Right atrium auricular region (tissue), 2 donors: ENCODE results near the gene NUDT4. TPM values are rescaled to one million over a fixed set of nuclear protein-coding genes. Genes with fewer than 3 reads are reported as not detected.
A peak's percentile ranks its signal among the peaks of the same experiment; 100 is the strongest.
"Not testable (repeated sequence)": the region's sequence is repeated elsewhere in the genome, so short reads cannot be mapped to it uniquely, and the experiment has no call there.

Experiments
- DNase-seq: peaks from one replicate; pipeline ENCODE4 v3.0.0-alpha.2; 2019; ENCODE audit warnings: low spot score
- H3K27ac ChIP-seq, 2 donors: fragments of 200-600 bp; sonication (generic); 1 replicate in 1 of 2; 2 replicates in 1 of 2; pipeline ENCODE4 v1.5.1; 2016 to 2019
- H3K27me3 ChIP-seq, 2 donors: fragments of 200-600 bp; sonication (generic); one replicate each; pipeline versions ENCODE4 v1.5.1 to v1.6.0; 2017 to 2019
- H3K36me3 ChIP-seq: fragments of 200-600 bp; sonication (generic); one replicate; pipeline ENCODE4 v1.5.1; 2016
- H3K4me1 ChIP-seq, 2 donors: fragments of 200-600 bp; sonication (generic); one replicate each; pipeline versions ENCODE4 v1.5.1 to v1.6.0; 2017 to 2019
- H3K4me3 ChIP-seq, 2 donors: fragments of 200-600 bp; sonication (generic); 1 replicate in 1 of 2; 2 replicates in 1 of 2; pipeline ENCODE4 v1.5.1; 2017 to 2019; ENCODE audit warnings: mild to moderate bottlenecking in 1 of 2, moderate library complexity in 1 of 2
- H3K9me3 ChIP-seq, 2 donors: fragments of 200-600 bp; sonication (generic); one replicate each; pipeline ENCODE4 v1.5.1; 2019
- total RNA-seq, 2 donors: library from RNA; depleted of rRNA; stranded (reverse); fragments of >200 nt; gene quantifications; one replicate each; pipeline ENCODE4 v1.1.0, GENCODE V29; 2016
- TF ChIP-seq, protein P1 (sequence below), 2 donors: fragments of 200-600 bp; sonication (generic); IDR thresholded peaks; one replicate each; pipeline ENCODE4 v1.5.1; 2019; ENCODE audit warnings: antibody characterized with exemption in 2 of 2

NUDT4 gene
- total RNA-seq, 2 donors from 2014 or later: 103 to 158 TPM

DNA sequence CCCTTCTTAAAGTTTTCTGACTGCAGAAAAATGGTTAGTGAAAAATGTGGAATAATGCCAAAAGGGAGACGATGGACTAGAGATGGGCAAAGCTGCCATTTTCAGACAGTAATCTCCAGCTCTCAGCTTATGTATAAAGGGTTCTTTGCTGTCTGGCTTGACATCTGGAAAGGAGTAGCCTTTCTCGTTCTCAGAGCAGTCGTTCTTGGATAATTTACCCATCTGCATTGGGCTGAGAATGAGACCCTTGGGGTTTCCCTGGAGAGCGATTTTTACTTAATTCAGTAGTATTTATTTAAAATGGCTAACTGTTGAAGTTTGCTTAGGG is 1.2 kb downstream of the NUDT4 start:
- peak; percentile 18 for DNase-seq
- H3K27ac ChIP-seq: peak overlapping the region; percentile 92 to 98
- peaks cover 0 to 74% of the 10 kb centered on the region in 2 donors for H3K4me1 ChIP-seq
- H3K4me3 ChIP-seq: peak overlapping the region; percentile 72 to 90
- no peaks in the 10 kb centered on the region for H3K9me3 ChIP-seq
- TF ChIP-seq, protein P1, sequence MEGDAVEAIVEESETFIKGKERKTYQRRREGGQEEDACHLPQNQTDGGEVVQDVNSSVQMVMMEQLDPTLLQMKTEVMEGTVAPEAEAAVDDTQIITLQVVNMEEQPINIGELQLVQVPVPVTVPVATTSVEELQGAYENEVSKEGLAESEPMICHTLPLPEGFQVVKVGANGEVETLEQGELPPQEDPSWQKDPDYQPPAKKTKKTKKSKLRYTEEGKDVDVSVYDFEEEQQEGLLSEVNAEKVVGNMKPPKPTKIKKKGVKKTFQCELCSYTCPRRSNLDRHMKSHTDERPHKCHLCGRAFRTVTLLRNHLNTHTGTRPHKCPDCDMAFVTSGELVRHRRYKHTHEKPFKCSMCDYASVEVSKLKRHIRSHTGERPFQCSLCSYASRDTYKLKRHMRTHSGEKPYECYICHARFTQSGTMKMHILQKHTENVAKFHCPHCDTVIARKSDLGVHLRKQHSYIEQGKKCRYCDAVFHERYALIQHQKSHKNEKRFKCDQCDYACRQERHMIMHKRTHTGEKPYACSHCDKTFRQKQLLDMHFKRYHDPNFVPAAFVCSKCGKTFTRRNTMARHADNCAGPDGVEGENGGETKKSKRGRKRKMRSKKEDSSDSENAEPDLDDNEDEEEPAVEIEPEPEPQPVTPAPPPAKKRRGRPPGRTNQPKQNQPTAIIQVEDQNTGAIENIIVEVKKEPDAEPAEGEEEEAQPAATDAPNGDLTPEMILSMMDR (IDR thresholded peaks at IDR 0.05): no peak
- H3K27me3 ChIP-seq: no peaks in the 10 kb centered on the region
- peaks cover 2% of the 10 kb centered on the region for H3K36me3 ChIP-seq

DNA sequence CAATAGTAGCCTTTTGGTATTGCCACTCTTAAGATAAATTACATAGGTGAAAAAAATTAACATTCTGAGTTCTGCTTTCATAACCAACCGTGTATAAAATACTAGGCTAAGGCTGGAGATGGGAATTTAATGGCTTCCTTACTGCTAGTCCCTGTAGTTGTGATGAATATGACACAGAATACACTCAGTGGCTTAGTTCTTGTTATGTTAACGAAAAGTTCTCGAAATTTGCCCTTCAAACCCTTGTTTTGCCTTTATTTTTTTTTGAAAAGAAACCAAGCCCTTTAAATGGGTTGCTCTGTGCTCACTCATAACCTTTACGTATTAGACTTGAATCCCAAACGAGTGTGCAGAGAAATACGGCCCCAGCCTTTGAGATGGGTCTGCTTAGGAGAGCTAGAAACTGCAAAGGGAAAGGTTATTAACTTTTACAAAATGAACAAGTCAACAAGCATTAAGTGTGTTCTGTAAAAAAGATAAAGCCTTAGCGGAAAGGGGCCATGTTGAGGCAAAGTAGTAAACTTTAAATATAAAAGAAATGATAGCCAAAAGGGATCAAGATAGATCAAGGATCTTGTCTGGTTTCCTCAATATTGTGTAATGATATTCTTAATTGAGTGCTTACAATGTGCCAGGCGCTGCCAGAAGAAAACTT is 1.7 kb downstream of the NUDT4 start:
- no peaks in the 10 kb centered on the region for H3K9me3 ChIP-seq
- H3K27ac ChIP-seq: peak overlapping the region; percentile 92 to 98
- TF ChIP-seq, protein P1 (IDR thresholded peaks at IDR 0.05): no peak
- peak; percentile 40 for DNase-seq
- H3K27me3 ChIP-seq: no peaks in the 10 kb centered on the region
- peaks cover 0 to 74% of the 10 kb centered on the region in 2 donors for H3K4me1 ChIP-seq
- peaks cover 4% of the 10 kb centered on the region for H3K36me3 ChIP-seq
- peak overlapping the region; percentile 72 to 90 for H3K4me3 ChIP-seq

DNA sequence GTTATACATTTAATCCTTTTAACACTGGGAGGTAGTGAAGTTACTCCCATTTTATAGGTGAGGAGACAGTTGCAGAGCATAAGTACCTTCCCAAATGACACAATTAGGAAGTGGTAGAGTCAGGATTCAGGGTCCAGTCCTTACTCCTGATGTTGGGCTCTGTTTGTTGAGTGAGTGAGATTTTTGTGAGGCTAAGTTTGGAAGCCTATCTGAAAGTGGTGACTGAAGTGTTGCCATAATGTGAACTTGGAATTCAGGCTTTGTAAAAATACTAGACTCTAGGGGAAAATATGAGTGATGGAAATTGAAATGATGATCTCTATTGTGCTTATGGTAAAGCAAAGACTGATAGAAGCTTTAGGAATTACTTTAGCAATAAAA is 2.2 kb downstream of the NUDT4 start:
- no peaks in the 10 kb centered on the region for H3K9me3 ChIP-seq
- peak overlapping the region; percentile 72 to 90 for H3K4me3 ChIP-seq
- peaks cover 4% of the 10 kb centered on the region for H3K36me3 ChIP-seq
- TF ChIP-seq, protein P1 (IDR thresholded peaks at IDR 0.05): no peak
- H3K27me3 ChIP-seq: no peaks in the 10 kb centered on the region
- H3K4me1 ChIP-seq: peaks cover 0 to 74% of the 10 kb centered on the region in 2 donors
- H3K27ac ChIP-seq: peak overlapping the region; percentile 92 to 98
- DNase-seq: no peak

DNA sequence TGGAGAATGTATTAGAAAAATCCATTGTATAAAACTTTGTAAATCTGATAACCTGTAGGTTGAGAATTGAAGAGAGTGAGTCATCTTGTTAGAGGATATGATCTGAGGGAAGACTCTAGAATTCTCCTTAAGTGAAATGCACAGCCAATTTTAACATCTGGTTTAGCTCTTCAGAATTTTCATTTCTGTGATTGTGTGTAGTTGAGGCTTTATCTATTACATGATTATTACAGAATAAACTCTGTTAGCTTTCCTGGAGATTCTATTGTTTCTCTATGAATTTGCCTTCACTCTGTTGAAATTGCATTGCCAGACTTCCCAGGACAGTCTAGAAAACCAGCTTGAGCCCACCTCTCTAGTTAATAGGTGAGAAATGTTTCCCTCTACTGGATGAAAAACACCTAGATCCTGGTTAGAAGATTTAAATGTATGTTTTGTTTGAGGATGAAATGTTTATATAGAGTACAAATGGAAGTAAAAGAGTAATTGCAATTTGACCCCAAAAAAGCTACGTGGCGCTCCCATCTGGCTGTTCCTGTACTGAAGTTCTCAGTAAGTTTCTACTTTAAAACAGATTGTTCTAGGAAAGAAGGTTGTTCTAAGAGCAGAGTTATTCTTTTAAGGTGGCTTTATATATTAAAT is 2.9 kb downstream of the NUDT4 start:
- Histone ChIP-seq H3K4me1 (peaks cover 0 to 77% of the 10 kb centered on the region in 2 donors), H3K4me3 (peak overlapping the region; percentile 72 to 90), H3K9me3 (no peaks in the 10 kb centered on the region), H3K36me3 (peaks cover 4% of the 10 kb centered on the region), H3K27ac (peak overlapping the region; percentile 92 to 98), H3K27me3 (no peaks in the 10 kb centered on the region)
- peak; percentile 54 for DNase-seq
- TF ChIP-seq, protein P1 (IDR thresholded peaks at IDR 0.05): peak in 1 of 2 donors; percentile 50

DNA sequence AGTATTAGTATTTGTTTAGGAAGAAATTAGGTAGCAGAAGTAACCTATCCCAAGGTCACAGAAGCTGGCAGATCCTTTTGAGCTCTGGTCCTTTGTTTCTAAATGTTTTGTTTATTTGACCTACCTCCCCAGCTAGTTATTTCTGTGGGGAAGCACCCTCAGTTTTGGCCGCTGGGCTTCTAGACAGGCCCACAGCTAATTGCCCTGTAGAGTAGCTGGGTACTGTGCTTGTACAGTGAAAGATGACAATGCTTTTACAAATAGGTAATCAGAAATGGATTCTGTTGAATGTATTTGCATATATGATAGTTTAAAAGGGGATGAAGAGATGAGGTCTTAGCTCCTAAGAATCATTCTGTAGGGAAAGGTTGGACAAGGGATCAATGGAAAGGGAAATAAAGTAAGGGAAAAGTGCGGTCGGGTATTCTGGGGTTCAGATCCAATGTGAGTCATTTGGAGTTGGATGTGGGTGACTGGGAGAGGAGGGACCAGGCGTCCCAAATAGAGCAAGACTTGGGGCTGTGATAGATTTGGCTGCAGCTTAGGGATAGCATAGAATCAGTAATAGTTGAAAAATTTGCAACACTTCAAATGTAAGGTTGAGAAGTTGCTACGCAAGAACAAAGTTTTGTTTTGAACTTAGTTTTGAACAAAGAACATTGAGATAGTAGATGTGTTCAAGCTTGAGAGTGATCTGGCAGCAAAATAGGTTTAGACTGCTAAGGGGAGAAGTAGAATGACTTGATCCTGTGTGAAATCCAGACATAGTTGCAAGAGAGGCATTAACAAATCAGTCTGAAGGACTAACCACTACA is 3.6 kb downstream of the NUDT4 start:
- H3K9me3 ChIP-seq: no peaks in the 10 kb centered on the region
- peaks cover 4% of the 10 kb centered on the region for H3K36me3 ChIP-seq
- H3K4me1 ChIP-seq: peaks cover 0 to 76% of the 10 kb centered on the region in 2 donors
- H3K4me3 ChIP-seq: peak overlapping the region; percentile 72 to 90
- TF ChIP-seq, protein P1 (IDR thresholded peaks at IDR 0.05): no peak
- peak; percentile 28 for DNase-seq
- no peaks in the 10 kb centered on the region for H3K27me3 ChIP-seq
- peak overlapping the region; percentile 92 to 98 for H3K27ac ChIP-seq

DNA sequence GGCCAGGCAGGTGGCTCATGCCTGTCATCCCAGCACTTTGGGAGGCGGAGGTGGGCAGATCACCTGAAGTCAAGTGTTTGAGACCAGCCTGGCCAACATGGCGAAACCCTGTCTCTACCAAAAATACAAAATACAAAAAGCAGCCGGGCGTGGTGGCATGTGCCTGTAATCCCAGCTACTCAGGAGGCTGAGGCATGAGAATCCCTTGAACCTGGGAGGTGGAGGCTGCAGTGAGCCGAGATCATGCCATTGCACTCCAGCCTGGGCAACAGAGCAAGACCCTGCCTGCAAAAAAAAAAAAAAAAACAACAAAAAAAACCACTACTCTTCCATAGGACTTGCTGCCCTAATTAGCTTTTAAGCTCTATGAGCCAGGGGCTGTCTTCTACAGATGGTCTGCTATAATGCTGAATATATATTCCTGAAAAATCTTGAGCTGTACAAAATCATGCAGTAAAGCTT is 4.3 kb downstream of the NUDT4 start:
- not testable (repeated sequence) for H3K9me3 ChIP-seq, H3K36me3 ChIP-seq, H3K27me3 ChIP-seq
- peak overlapping the region; percentile 92 to 98 for H3K27ac ChIP-seq
- H3K4me3 ChIP-seq: peak overlapping the region; percentile 72 to 90
- H3K4me1 ChIP-seq: peaks cover 0 to 75% of the 10 kb centered on the region in 2 donors
- peak; percentile 58 for DNase-seq
